ENCODE results near the gene MRPL20. TPM values are rescaled to one million over a fixed set of nuclear protein-coding genes. Genes with fewer than 3 reads are reported as not detected.
"Not testable (repeated sequence)": the region's sequence is repeated elsewhere in the genome, so short reads cannot be mapped to it uniquely, and the experiment has no call there.

Gene MRPL20
- total RNA-seq, 1 donor from 2014 or later = 52.9 TPM

GRCh38 chr1:1411626-1412025 lies 4.5 kb upstream of the MRPL20 start:
- ATAC-seq = no peak
- DNase-seq (ENCODE audit: low spot score) = no peak

DNA sequence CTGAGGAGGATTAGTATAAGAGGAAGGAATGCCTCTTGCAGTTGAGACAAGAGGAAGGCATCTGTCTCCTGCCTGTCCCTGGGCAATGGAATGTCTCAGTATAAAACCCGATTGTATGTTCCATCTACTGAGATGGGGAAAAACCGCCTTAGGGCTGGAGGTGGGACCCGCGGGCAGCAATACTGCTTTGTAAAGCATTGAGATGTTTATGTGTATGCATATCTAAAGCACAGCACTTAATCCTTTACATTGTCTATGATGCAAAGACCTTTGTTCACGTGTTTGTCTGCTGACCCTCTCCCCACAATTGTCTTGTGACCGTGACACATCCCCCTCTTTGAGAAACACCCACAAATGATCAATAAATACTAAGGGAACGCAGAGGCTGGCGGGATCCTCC lies 3.1 kb upstream of the MRPL20 start:
- not testable (repeated sequence) for DNase-seq (ENCODE audit: low spot score); ATAC-seq

DNA sequence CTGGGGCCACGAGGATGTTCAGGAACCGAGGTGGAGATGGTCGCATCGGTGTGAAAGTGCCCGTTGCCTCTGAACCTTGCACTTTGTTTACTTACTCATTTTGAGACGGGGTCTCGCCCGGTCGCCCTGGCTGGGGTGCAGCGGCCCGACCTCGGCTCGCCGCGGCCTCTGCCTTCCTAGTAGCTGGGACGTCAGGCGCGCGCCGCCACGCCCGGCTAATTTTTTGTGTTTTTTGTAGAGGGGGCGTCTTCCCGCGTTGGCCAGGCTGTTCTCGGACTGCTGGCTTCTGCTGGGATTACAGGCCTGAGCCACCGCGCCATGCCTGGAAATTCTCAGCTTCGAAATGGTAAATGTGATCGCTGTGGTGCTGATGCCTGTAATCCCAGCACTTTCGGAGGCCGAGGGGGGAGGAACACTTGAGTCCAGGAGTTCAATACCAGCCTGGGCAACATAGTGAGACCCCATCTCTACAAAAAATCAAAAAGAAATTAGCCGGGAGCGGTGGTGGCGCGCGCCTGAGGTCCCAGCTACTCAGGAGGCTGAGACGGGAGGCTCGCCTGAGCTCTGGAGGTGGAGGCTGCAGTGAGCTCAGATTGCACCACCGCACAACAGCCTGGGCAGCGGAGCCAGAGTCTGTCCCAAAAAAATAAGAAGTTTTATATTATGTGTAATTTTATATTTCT lies 684 bp upstream of the MRPL20 start:
- peak; percentile 26 for ATAC-seq
- DNase-seq (ENCODE audit: low spot score) = no peak

GRCh38 chr1:1406101-1406820 lies 832 bp downstream of the MRPL20 start:
- ATAC-seq = peak; percentile 8
- DNase-seq (ENCODE audit: low spot score) = no peak

DNA sequence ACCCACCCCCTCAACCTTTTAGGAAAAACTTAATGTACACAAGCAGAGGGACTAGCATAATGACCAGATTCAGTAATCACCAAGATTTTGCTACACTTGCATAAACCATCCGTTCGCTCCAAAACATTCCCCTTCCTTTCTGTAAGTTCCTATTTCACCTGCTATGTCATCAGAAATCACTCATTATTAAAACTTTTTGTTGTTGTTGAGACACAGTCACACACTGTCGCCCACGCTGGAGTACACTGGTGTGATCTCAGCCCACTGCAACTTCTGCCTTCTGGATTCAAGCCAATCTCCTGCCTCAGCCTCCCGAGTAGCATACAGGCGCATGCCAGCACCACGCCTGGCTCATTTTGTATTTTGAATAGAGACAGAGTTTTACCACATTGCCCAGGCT lies 3.4 kb downstream of the MRPL20 start:
- ATAC-seq (no peak), DNase-seq (ENCODE audit: low spot score) (no peak)

GRCh38 chr1:1402901-1403392 lies 4.1 kb downstream of the MRPL20 start:
- not testable (repeated sequence) for DNase-seq (ENCODE audit: low spot score); ATAC-seq

DNA sequence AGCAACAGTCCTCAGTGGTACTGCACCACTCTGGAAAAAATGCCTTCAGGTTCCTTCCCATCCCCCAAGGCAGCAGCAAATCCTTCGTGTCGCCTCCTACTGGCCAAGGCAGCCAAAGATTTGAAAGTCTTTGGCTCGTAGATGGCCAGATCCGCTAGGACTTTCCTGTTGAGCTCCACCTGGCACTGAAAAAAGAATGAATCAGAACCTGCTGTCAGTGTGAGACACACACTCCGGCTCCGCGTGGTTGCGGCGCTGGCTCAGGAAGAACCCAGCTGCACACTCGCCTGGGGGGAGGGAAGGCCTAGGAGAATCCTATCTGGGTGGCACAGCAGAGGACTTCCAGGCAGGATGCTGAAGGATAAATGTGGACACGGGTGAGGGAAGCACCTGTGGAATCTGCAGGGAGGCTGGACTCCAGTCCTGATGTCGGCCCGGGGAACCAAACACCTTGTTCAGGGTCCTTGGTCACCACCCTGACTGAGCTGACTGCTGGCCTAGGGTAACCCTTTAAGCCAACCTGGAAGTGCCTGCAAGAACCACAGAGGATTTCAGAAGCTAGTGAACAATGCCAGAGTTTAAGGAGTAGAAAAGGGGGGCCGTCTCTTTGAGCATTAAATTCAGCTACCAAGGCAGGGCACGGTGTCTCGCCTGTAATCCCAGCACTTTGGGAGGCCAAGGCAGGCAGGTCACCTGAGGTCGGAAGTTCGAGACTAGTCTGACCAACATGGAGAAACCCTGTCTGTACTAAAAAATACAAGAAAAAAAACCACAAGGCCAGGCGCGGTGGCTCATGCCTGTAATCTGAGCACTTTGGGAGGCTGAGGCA lies 4.8 kb downstream of the MRPL20 start:
- ATAC-seq = peak; percentile 1
- DNase-seq (ENCODE audit: low spot score) = no peak

DNA sequence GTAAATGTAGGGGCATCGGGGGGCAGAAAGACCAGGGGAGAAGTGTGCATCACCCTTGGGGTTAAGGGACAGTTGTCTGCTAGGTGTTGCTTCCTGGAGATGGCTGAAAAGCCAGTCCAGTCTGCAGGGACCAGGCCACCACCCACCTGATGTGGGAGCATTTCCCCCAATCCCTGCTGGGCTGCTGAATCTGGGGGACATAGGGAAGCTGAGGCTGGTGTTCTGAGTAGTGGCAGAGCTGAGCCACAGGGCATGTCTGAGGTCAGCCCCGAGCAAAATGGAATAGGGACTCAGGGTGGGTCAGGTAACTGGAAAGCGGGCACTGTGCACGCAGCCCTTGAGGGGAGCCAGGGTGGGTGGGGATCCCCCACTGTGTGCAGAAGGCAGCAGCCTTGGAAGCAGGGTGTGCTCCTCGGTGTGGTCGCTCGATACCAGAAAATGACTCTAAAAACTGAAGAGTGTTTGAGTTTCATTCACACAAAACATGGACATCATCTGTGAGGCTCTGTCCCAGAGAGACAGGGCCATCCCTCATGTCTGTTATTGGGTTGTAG lies 5.6 kb downstream of the MRPL20 start:
- DNase-seq (ENCODE audit: low spot score) (no peak), ATAC-seq (no peak)

- DNase-seq (ENCODE audit: low spot score) = peak; percentile 93
- ATAC-seq = peak; percentile 69
Observed at GRCh38 chr1:1400576-1401456, 6.3 kb downstream of the MRPL20 start.

- DNase-seq (ENCODE audit: low spot score) (no peak), ATAC-seq (peak; percentile 1)
Observed at GRCh38 chr1:1399872-1400575, 7.1 kb downstream of the MRPL20 start.

GRCh38 chr1:1399187-1399871 lies 7.8 kb downstream of the MRPL20 start, which contains the start of gene CCNL2:
Gene CCNL2 (minus strand): TSS chr1:1399335. CDS start chr1:1399306, 29 bp downstream.
- ATAC-seq (peak; percentile 85), DNase-seq (ENCODE audit: low spot score) (peak; percentile 99)

DNA sequence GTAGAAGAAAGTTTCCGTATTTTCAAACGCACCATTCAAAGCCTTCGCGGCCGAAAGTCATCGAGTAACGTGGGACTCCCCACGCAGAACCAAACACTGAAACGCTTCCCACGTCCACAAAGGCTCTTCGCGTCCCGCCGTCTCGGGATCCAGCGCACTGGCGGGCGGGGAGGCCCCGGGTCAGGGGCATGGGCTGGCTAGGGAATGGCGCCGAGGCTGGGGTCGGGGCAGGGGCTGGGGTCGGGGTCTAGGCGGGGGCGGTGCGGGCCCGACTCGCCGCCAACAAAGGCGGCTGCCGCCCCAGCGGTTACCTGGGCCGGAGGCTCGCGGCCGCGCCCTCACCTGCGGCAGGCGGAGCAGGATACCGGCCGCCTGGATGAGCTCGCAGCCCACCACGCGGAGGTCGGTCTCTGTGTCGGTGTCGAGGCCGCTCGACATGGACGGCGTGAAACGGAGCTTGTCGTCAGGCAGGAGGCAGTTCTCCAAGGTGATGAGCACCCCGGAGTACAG lies 8.4 kb downstream of the MRPL20 start:
- ATAC-seq = no peak

DNA sequence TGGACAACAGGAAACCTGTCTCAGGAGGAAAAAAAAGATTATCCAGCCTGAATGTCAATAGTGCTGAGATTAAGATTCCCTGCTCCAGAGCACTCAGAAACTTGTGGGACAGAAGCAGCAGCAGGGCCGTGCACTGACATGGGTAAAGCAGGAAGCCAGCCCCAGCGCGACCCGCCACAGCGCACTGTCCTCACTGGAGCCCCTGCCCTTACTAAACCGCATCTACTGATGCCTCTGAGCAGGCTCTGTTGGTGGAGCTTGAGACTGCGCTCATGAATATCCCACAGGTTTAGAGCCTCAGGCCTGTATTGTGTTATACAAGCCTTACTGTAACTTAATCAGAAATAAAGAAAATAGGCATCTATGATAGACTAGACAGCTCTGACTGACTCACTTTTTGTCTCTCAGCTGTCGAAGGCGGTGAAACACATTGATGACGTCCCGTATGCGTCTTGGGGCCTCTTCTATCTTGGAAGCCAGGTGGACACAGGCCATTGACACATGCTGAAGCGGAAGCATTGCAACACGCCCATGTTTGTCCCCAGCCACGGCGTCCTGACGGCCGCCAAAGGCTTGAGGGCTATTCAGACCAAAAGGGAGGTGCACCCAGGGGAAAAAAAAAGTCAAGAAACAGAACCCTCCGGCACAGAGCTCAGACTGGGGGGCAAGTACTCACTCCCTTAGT lies 9.1 kb downstream of the MRPL20 start:
- DNase-seq (ENCODE audit: low spot score) (no peak), ATAC-seq (no peak)

More for the DNA sequence above, 8.4 kb downstream of the MRPL20 start:
- no peak for DNase-seq (ENCODE audit: low spot score)

GRCh38 chr1:1395166-1395565 lies 11.9 kb downstream of the MRPL20 start:
- ATAC-seq (no peak), DNase-seq (ENCODE audit: low spot score) (no peak)

- ATAC-seq (no peak), DNase-seq (ENCODE audit: low spot score) (no peak)
Observed at GRCh38 chr1:1394116-1394515, 13.0 kb downstream of the MRPL20 start.

- no peak for ATAC-seq
- no peak for DNase-seq (ENCODE audit: low spot score)
Observed at GRCh38 chr1:1393428-1393827, 13.7 kb downstream of the MRPL20 start.

DNA sequence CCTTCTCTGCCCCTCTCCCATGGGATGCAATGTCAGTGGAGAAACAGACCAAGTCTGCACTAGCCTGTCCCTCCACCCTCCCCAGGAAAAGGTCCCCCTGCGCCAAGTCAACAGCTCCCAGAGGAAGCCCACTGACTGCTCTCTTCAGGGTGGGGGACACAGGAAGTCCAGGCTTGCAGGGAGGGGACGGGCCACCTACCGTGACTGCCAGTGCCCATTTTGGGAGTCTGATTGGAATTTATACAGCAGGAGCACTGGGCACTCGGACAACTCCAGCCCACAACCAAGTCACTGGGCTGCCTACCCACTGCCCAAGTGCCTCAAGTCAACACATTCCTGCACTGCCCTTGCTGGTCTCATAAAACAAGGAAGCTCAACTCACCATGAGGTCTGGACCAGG lies 14.1 kb downstream of the MRPL20 start:
- no peak for DNase-seq (ENCODE audit: low spot score)

DNA sequence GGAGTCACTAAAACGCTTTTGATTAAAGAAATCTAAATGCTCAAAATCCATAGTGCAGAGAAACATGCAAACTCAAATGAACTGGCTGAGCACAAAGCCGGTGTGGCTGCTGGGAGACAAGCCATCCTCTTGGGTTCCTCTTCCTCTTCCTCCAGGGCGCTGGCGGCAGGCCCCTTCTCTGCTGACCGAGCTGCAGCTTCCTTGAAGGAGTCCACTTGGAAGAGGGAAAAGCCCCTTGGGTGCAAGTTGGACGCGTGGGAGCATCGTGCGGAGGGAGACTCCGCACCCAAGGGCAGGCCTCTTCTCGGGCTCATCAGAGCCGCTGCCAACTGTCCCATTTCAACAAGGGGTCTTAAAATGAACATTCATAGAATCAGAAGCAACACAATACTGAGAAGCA lies 15.9 kb downstream of the MRPL20 start:
- DNase-seq (ENCODE audit: low spot score) (no peak), ATAC-seq (no peak)

More for the DNA sequence above, 14.1 kb downstream of the MRPL20 start:
- ATAC-seq = no peak
